Measurements from ENCODE around the gene TECPR1.

DNA sequence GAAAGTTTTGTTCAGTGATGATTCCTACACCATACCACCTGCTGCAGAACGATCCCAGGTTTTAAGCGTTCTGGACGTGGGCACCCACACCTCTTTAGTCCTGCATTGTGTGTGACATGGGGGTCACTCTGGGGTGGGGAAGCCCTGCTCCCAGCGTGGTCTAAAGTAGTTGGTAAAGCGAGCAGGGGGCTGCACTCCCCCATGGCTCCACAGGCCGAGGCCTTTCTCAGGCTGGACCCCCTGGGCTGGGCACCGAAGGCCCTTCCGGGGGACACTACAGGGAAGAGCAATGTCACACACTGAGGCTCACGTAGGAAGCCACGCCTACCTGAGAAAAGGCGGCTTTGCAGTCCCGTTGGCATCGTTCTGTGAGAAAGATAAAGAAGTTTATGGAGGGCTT, 41.7 kb upstream of the TECPR1 start:
- no peak for TF ChIP-seq CTCF (IDR thresholded peaks at IDR 0.05)
- TF ChIP-seq SMC3 (IDR thresholded peaks at IDR 0.05): no peak
- no peak for TF ChIP-seq POLR2A (IDR thresholded peaks at IDR 0.05; ENCODE audit: low read length)
- TF ChIP-seq NFE2L2 (conservative IDR thresholded peaks at IDR 0.05; ENCODE audit: low read length): no peak
- no peak for TF ChIP-seq ESRRA (IDR thresholded peaks at IDR 0.05; ENCODE audit: borderline replicate concordance, low read length)
- TF ChIP-seq, protein P1, sequence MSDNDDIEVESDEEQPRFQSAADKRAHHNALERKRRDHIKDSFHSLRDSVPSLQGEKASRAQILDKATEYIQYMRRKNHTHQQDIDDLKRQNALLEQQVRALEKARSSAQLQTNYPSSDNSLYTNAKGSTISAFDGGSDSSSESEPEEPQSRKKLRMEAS (IDR thresholded peaks at IDR 0.05): no peak
- TF ChIP-seq EHMT2 (IDR thresholded peaks at IDR 0.05; ENCODE audit: low read depth): no peak
- no peak for TF ChIP-seq JUNB (IDR thresholded peaks at IDR 0.05)
